ENCODE data around the gene NDST1.
"Not testable (repeated sequence)": the region's sequence is repeated elsewhere in the genome, so short reads cannot be mapped to it uniquely, and the experiment has no call there.

GRCh38 chr5:150518712-150519559 lies 11.0 kb downstream of the NDST1 start:
- not testable (repeated sequence) for TF ChIP-seq EZH2phosphoT487 (IDR thresholded peaks at IDR 0.05; ENCODE audit: insufficient read depth, low read depth); EZH2 (IDR thresholded peaks at IDR 0.05; ENCODE audit: insufficient read depth, poor library complexity, severe bottlenecking)

All from GM23248 (cell line).